Stimulated activated CD4-positive, alpha-beta T cell treated with anti-CD3 and anti-CD28 coated beads, Interleukin-12 subunit alpha, Interleukin-12 subunit beta, amount 100 ng/mL, for 4 hours (primary cell): ENCODE data around the gene CACNA1A.
"Not testable (repeated sequence)": the region's sequence is repeated elsewhere in the genome, so short reads cannot be mapped to it uniquely, and the experiment has no call there.

ENCODE experiments used
- DNase-seq: peaks from one replicate; pipeline ENCODE4 v3.0.0-alpha.2; 2020

Gene CACNA1A

DNA sequence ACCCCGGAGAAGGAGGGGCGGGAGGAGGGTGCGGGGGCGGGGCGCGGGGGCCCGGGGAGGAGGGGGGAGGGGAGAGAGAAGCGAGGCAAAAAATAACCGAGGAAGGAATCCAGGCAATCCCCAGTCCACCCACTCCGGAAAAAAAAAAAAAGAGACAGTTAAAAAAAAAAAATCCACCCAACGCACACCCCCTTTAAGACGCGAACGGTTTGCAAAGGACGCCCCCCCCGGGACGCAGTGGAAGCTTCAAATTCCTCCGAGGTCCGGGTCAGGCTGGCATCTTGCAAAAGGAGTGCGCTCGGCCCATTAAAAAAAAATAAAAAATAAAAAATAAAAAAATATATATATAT lies at the start of gene CACNA1A:
Gene CACNA1A, minus strand, starts transcription at position 9 of the 350 bp plus-strand sequence. CDS start 255 bp downstream, outside the sequence.
- DNase-seq: no peak

DNA sequence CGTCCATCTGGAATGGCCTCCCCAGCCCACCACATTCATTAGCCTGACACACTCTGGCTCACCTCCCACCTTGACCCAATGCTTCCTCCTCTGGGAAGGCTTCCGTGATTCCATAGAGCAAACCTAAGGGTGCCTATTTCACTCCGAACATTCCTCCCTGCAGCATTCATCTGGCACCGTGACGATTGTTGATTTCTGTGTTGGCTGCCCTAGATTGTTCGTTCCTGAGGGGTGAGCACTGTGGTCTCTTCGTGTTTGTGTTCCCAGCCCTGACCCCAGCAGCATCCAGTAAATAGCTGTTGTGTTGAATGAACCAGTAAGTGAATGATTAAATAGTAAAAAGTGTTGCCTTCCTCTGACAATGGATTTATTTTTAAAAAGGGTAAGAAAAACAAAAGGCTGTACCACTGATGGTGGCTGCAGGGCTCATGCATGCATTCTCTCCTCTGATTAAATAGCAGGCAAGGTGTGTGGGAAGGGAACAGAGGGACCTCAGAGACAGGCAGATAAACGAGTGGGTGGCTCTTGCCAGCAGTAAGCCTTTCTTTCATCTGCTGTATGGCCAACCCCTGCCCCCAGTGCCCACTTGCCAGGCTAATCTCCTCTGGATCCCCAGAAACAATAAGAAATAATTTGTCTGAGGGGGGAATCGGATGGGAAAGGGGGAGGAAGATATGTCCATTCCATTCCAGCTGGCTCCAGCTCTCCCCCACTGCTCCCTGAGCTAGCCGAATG lies 48.4 kb upstream of the CACNA1A start:
- DNase-seq: no peak

DNA sequence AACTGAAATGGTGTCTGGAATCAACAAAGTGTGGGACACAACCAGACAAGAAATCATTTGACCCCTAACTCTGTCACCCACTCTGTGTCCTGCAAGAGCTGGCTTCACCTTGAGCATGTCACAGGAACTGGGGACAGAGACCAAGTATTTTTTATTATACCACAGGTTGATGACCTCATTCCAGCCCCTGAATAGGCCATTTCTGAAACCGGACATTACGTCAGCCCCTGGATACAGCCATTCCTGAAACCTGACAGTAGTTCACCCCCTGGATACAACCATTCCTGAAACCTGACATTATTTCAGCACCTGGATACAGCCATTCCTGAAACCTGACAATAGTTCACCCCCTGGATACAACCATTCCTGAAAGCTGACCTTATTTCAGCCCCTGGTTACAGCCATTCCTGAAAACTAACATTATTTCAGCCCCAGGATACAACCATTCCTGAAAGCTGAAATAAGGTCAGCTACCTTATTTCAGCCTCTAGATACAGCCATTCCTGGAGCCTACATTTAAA lies 47.7 kb upstream of the CACNA1A start:
- no peak for DNase-seq

DNA sequence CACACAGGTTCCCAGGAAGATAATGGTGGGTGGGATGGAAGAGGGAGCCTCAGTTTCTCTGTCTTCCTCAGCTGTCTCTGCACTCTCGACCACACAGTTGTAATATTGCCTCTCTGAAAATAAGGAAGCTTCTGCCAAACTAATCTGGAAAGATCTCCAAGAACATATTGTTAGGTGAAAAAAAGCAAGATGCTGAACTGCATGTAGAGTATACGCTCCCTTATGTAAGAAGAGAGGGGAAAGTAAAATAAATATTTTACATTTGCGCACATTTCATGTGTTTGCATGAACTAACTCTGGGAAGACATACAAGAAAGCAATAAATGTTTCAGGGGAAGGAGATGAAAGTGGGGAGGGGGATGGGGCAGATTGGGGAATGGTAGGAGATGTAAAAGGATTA lies 41.9 kb upstream of the CACNA1A start:
- no peak for DNase-seq

DNA sequence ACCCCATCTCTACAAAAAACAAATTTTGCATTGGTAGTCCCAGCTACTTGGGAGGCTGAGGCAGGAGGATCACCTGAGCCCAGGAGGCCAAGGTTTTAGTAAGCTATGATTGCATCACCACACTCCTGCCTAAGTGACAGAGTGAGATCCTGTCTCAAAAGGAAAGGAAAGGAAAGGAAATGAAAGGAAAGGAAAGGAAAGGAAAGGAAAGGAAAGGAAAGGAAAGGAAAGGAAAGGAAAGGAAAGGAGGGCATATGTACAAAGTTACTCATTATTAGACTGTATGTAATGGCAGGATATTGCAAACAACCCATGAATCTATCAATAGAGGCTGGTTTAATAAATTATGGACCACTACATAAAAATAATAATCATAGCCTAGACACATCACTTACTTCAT lies 40.8 kb upstream of the CACNA1A start:
- no peak for DNase-seq

DNA sequence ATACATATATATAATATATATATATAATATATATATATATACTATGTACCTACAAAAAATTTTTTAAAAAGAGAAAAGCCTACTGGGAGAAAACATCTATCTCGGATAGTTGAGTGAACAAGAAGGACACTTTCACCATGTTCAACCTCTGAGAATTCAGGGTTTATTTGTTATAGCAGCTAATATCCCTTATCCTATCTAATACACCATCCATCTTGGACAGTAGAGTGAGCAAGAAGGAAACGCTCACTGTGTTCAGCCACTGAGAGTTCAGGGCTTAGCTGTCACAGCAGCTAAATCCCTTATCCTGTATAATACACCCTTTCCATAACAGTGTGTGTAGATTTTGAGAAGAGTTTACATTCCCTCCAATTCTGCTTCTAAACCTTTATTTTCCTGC lies 38.1 kb upstream of the CACNA1A start:
- DNase-seq: no peak

DNA sequence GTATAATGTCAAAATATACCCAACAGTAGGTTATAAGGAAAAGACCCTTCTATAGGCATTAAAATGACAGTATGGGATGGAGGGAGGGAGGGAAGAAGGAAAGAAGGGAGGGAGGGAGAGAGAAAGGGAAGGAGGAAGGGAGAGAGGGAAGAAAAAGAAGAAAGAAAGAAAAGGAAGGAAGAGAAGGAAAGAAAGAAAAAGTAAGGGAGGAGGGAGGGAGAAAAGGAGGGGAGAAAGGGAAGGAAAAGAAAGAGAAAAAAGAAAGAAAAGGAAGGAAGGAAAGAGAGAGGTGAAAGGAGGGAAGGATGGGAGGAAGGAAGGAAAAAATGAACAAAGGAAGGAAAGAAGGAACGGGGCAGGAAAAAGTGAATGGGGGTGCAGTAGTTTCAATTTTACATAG lies 35.3 kb upstream of the CACNA1A start:
- no peak for DNase-seq

DNA sequence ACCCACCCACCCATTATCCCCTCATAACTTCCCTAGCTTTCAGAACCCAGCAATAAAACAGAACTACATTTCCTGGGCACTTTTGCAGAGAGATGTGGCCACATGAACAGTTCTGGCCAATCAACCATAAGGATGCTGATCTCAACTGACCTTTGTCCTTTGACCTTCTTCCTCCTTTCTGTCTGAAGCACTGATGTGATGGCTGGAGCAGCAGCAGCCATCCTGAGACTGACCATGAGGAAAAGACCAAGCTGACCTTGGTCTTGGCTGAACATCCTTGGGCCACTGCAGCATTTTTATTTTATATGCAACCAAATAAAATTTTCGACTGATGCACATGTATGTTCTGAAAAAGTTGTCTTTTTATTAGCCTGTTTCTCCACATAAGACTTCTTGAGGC lies 33.1 kb upstream of the CACNA1A start:
- DNase-seq: no peak

DNA sequence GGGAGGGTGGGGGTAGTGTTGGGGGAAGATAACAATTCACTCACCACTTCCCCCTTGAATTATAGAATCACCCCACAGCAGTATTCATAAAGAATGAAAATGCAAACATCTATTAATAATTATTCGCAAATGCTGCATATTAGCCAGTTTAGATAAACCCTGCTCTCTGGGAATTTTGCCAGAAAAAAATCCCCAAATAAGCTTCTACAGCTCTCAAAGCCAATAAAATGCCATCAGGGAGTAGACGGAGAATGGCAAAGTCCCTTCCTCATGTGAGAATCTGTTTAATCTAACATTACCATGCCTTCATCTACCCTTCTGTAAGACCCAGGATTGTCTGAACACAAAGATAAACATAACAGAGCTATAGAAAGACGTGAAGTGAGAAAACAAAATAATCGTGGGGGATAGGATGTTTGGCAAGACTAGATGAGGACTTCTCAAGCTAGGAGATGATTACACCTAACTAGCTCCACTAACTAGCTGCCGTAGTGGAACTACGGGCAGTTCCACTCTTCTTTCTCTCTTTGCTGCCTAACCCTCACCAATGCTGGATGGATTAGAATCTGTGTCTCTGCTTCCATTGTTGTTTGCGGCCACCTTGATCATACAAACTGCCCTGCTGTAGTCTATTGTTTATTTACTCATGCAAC lies 32.4 kb upstream of the CACNA1A start:
- DNase-seq: no peak

DNA sequence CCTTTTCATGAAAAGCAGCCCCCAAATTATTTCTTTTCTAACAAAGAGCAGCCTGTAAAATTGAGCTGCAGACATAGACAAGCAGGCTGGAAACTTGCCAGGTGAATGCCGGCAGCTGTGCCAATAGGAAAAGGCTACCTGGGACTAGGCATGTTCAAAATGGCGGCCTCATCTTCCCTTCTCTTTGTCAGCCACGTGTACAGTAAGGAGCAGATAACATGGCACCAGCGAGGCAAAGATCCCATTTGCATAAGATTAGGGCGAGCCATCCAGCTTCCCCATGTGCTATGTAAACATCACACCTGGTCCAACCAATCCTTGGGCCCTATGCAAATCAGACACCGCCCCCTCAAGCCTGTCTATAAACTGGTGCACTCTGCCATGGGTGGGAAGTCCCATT lies 31.2 kb upstream of the CACNA1A start:
- no peak for DNase-seq

DNA sequence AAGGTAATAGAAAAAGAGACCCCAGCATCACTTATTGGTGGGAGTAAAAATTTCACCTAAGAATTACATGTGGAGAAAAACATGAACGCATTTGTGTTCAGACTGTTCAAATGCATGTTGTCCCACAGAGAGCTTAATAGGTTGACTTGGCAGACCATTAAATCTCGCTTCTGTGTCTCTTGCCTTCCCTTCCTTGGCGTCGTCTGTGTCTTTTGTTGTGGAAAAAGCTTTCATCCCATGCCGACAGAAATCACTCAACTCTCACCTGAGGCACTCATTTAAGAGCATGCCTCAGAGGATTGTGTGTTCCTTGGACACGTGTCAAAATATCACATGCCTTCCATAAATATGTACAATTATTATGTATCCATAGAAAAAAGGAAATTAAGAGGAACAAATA lies 24.4 kb upstream of the CACNA1A start:
- DNase-seq: no peak

DNA sequence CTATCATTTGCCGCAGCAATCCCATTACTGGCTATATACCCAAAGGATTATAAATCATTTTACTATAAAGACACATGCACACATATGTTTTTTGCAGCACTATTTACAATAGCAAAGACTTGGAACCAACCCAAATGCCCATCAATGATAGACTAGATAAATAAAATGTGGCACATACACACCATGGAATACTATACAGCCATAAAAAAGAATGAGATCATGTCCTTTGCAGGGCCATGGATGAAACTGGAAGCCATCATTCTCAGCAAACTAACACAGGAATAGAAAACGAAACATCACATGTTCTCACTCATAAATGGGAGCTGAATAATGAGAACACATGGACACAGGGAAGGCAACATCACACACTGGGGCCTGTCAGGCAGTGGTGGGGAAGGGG lies 23.4 kb upstream of the CACNA1A start:
- DNase-seq: not testable (repeated sequence)

DNA sequence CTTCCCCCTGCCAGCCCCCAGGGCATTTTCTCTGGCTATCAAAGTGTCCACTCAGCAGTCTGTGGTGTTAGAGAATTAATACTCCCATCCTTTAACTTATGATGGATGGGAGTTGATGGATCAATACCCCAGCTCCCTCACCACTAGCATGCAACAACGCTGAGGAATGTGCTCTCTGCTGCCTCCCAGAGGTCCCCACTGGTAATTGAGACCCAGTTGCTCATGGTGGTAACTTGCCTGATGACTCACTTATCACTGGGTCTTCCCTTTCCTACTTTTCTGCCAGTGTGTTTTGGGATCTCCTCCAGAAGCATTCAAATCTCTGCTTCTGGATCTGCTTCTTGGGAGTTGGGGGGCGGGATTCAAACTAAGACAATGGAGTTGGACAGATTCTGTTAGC lies 20.3 kb upstream of the CACNA1A start:
- no peak for DNase-seq

DNA sequence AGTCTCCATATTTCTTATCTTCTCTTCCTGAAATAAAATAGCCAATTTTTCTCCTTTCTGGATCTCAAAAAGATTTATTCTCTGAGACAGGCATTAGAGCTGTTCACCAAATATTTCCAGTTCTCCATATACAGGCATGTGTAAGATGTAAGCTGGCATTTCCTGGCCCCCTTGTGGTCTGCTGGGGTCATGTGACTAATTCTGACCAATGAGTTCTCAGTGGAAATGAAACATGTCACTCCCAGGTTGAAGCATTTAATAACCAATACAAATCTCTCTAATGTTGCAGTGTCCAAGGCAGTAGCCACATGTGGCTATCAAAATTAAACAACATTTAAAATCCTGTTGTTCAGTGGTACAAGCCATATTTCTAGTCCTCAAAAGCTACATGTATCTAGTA lies 14.8 kb upstream of the CACNA1A start:
- no peak for DNase-seq

DNA sequence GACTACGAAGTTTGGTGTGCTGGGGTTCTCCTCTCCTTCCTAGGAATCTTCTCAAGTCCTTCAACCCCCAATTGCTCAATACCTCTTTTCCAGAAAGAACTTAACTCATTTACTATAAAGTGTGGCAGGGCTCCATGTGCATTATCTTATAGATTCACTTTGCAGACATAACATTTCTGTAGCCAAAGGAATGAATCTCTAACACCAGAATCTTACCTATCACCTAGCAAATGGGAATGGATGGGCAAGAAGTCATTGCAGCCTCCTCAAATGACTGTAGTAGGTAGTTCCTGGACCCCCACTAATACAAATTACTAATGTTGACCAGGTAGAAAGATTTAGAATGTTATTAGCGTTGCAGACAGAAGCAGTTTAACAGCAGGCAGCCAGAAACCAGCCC lies 5.7 kb upstream of the CACNA1A start:
- no peak for DNase-seq

DNA sequence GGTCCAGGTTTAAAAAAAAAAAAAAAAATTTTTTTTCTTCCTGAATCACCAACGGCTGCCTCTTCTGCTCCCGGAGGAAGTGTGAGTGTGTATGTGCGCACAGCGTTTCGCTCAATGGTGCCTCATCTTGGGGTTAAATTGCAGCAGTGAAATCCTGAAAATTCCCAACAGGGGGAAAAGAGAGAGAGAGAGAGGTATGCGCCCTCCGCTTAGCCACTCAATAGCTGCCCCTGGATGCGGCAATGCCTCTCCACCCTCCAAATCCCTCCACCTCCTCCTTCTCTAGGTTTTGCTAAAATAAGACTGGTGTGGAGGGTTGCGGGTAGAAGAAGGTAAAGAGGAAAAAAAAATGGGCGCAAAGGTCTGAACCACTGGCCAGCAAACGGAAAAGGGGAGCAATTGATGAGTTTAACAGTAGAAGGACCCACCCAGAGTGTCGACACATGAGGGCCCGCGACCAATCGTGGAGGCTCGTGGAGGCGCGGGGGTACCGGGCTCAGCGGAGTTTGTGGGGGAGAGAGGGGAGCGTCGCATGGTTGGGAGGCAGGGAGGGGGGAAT lies 853 bp upstream of the CACNA1A start:
- no peak for DNase-seq

DNA sequence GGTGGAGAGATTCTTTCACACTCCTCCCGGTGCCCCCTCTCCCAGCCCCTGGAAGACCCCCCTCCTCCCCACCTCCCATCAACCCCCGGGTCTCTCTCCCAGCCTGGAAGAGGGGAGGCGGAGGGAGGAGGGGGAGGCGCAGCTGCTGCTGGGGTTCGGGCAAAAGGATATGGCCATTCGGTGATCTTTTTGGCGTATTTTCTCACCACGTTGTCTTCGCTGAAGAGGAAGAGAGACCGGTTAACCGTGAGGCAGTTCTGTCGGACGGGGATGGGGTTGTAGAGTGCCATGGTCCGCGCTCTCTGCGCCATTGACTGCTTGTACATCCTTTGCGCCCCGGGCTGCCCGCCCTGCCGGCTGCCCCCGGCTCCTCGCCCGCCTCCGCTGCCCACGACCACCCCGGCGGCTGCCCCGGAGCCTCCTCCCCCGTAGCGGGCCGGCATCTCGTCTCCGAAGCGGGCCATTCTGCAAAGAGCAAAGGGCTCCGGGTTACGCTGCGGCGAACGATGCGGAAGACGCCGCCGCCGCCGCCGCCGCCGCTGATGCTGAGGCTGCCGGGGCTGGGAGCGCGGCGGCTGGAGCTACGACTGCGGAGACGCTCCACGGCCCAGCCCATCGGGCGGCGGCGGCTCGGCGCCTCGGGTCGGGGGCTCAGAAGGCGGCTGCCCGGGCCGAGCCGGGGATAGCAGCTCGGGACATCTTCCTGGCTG lies 363 bp downstream of the CACNA1A start:
- peak; percentile 20 for DNase-seq

DNA sequence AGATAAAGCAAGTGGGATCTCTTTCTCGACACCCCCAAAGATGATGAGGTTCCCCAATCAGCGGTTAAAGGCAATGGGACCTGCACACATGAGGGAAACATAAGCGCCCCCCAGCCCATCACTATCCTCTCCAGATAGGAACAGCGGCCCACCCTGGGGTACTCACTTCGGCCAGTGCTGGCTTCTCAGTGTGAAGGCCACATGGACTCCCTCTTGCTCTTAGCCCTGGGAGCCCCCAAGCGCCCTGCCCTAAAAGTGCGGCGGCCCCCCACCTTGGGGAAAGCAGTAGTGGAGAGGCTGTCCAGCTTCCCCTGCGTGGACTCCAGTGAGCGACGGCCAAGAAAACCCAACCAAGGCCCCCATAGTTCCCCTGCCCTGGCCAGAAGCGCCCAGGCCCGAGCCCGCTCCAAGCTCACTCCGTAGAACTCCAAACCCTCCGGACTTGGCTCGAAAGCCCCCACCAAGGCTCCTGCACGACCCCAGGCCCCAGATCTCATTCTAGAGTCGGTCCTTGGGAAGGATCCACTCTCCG lies 1.0 kb downstream of the CACNA1A start:
- no peak for DNase-seq

DNA sequence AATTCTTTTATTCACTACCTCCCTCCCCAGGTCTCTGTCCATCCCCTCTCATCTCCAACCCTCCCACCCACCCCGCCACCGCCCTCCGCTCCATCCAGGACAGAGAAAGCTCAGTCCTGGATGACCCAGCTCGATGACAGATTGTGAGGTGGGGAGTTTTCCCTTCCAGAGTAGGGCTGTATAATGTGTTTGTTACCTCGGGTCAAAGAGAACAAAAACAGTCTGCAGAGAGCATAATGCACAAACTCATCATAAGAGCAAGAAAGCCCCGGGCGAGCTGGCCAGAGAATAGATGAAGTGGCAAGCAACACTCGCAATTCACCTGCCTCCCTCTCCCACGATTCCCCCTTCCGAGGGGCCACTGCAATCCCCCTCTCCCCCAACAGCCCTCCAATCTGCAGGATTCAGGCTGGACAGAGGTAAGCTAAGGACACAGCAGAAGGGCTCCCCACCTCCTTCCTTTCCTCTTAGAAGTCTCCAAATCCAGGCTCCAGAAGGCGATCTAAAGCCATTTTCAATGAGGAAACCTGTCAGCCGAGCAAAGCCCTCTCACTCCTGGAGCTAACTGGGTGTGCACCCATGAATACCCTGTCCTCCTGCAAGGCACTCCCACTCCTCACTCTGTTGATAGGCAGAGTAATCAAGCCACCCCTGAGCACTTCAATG lies 2.6 kb downstream of the CACNA1A start:
- DNase-seq: no peak

DNA sequence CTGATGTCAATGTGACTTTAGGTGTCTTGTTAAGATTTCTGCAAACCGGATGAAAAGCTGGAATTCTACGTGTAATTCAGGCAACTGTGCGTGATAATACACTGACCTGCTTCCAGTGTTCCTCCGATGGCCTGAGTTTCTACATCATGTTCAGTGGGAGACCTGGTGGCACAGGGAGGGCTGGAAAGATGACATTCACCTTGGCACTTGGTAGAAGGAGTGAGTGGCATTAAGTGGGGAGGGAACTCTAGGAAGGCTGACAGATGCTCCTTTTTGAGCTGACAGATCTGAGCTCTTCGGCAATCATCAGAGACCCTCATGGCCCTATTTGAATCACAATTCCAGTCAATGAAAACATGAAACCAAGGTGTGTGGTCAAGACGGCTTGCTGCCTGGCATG lies 4.0 kb downstream of the CACNA1A start:
- DNase-seq: no peak

DNA sequence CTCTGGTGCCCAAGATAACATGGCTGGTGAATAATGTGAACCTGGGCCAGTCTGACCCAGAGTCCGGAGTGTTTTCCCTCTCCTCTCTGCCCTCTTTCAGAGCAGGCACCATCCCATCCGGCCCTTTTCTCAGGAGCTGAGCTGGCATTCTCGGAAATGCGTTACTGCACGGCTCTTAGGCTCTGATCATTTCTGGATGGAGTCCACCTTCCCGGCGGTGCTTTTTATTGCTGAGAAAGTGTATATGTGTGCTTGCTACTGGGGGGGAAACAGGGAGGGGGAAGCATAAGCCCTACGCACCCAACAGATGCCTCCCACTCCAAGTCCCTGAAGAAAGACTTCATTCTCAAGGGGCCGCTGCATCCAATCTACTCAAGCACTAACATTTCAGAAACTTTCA lies 6.6 kb downstream of the CACNA1A start:
- no peak for DNase-seq

DNA sequence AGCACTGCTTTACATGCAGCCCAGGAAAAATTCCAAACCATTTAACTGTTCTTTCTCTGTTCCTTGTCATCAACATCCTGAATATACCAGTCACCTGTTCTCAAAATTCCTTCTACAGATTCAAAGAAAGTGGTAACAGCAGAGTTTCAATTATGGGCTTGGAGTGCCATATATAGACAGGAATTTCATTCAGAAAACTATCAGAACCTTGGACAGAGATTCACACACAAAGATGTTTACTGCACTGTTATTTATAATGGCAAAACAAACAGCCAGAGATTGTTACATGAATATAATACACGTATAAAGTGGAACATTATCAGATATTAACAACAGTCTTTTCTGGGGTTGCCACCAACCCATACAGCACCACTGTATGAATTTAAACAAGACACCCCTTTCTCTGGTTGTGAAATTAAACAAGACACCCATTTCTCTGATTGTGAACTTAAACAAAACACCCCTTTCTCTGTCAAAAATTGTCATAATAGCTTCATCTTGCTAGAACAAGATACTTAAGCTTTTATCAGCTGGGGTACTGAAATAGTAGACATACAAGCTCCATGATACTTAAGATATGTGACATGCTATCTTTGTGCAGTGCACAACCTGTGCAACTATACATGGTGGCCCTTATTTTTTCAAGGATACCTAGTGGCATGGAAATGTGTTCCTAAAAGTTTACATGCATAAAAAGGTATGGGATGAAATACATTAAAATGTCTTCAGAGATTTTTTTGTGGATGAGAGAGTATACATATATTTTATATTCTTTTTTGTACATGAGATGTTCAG lies 12.6 kb downstream of the CACNA1A start:
- DNase-seq: no peak
